Mesendoderm (in vitro differentiated cells): ENCODE results near the gene TRIM24.
"Not testable (repeated sequence)": the region's sequence is repeated elsewhere in the genome, so short reads cannot be mapped to it uniquely, and the experiment has no call there.

Source experiments
- DNase-seq: peaks from one replicate; pipeline ENCODE4 v3.0.0; 2013
- H2AK5ac ChIP-seq: 2 replicates; pipeline ENCODE4 v1.6.1; 2013; ENCODE audit warnings: low read length, inconsistent platforms
- H2BK120ac ChIP-seq: 2 replicates; pipeline ENCODE4 v1.6.1; 2013; ENCODE audit warnings: low read depth, mild to moderate bottlenecking, low read length, moderate library complexity, mixed read lengths
- H2BK15ac ChIP-seq: replicated peaks from 2 replicates; pipeline ENCODE4 v1.6.1; 2013; ENCODE audit warnings: low read depth, mild to moderate bottlenecking, moderate library complexity
- H2BK5ac ChIP-seq: 2 replicates; pipeline ENCODE4 v1.6.1; 2013; ENCODE audit warnings: low read length, inconsistent platforms
- H3K18ac ChIP-seq: 2 replicates; pipeline ENCODE4 v1.6.1; 2013; ENCODE audit warnings: mild to moderate bottlenecking, low read length, mixed read lengths
- H3K23ac ChIP-seq: one replicate; pipeline ENCODE4 v1.6.1; 2013; ENCODE audit warnings: low read length
- H3K27ac ChIP-seq: 2 replicates; pipeline ENCODE4 v1.5.1; 2013; ENCODE audit warnings: low read depth, mild to moderate bottlenecking, inconsistent platforms, low read length, moderate library complexity
- H3K27me3 ChIP-seq: 2 replicates; pipeline ENCODE4 v1.6.1; 2013; ENCODE audit warnings: low read length, control low read depth, mild to moderate bottlenecking, inconsistent platforms; ENCODE audit not compliant: insufficient read depth, poor library complexity
- H3K36me3 ChIP-seq: 2 replicates; pipeline ENCODE4 v1.6.1; 2013; ENCODE audit warnings: low read length, inconsistent platforms; ENCODE audit not compliant: control insufficient read depth, insufficient read depth
- H3K4ac ChIP-seq: one replicate; pipeline ENCODE4 v1.6.1; 2013; ENCODE audit warnings: low read depth, mild to moderate bottlenecking, low read length, moderate library complexity
- H3K4me1 ChIP-seq: 2 replicates; pipeline ENCODE4 v1.6.1; 2013; ENCODE audit warnings: low read depth, low read length, inconsistent platforms; ENCODE audit not compliant: control insufficient read depth
- H3K4me2 ChIP-seq: 2 replicates; pipeline ENCODE4 v1.6.1; 2013; ENCODE audit warnings: low read length
- H3K4me3 ChIP-seq: 2 replicates; pipeline ENCODE4 v1.5.1; 2013; ENCODE audit warnings: mild to moderate bottlenecking, low read length
- H3K56ac ChIP-seq: one replicate; pipeline ENCODE4 v1.6.1; 2013; ENCODE audit warnings: low read length
- H3K79me1 ChIP-seq: 2 replicates; pipeline ENCODE4 v1.6.1; 2013; ENCODE audit warnings: low read length, inconsistent platforms
- H3K79me2 ChIP-seq: 2 replicates; pipeline ENCODE4 v1.6.1; 2013; ENCODE audit warnings: mild to moderate bottlenecking, low read length; ENCODE audit not compliant: control insufficient read depth, insufficient read depth
- H3K9ac ChIP-seq: 2 replicates; pipeline ENCODE4 v1.6.1; 2013; ENCODE audit warnings: low read length, inconsistent platforms
- H4K5ac ChIP-seq: one replicate; pipeline ENCODE4 v1.6.1; 2013; ENCODE audit warnings: low read length
- H4K8ac ChIP-seq: one replicate; pipeline ENCODE4 v1.6.1; 2013; ENCODE audit warnings: low read depth, mild to moderate bottlenecking, control low read depth, low read length, moderate library complexity
- whole genome bisulfite sequencing: extraction: QIAGEN DNeasy Blood & Tissue Kit; methylation state at CpG from one replicate; pipeline ENCODE4 v1.1.7; 2013; ENCODE audit warnings: low lambda C conversion rate, missing lambda C conversion rate; ENCODE audit not compliant: insufficient coverage; ENCODE audit errors: extremely low coverage; 5-methylcytosine and 5-hydroxymethylcytosine counted together

TRIM24 gene

DNA sequence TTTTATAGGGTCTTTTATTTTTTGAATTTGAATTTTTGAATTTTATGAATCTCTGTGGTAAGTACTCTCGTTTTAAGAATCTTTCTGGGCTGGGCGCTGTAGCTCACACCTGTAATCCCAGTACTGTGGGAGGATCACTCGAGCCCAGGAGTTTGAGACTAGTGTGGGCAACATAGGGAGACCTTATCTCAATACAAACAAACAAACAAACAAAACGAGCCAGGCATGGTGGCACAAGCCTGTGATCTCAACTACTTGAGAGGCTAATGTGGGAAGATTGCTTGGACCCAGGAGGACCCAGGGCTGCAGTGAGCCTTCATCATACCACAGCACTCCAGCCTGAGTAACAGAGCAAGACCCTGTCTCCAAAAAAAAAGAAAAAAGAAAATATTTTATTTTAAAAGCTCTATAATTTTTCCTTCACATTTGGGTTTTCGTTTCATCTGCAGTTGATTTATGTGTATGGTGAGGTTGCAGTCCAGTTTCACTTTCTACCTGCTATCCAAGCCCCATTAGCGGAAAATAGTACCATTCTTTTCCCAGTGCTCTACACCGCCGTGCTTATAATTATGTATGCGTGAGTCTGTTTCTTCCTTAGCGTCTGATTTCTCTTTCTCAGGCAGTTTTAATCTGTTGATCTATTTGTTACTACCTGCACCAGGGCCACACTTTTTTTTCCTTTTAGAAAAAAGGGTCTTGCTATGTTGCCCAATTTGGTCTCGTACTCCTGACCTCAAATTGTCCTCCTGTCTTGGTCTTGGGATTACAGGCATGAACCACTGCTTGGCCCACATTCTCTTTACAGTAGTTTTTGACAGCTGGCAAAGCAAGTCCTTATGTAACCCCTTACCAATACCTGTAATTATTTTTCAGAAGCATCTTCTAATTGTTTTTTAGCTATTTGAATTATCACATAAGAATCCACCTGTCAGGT lies 21.7 kb downstream of the TRIM24 start:
- no peak overlapping the region for H4K5ac ChIP-seq
- no peaks in the 10 kb centered on the region for H3K27me3 ChIP-seq
- peaks cover 5% of the 10 kb centered on the region for H3K79me1 ChIP-seq
- H2AK5ac ChIP-seq = no peak overlapping the region
- H4K8ac ChIP-seq = no peak overlapping the region
- no peak overlapping the region for H2BK15ac ChIP-seq
- no peak overlapping the region for H3K4me3 ChIP-seq
- H2BK120ac ChIP-seq = no peak overlapping the region
- no peak overlapping the region for H3K18ac ChIP-seq
- WGBS = no CpG with 5 or more reads among the region's 11 CpGs
- no peak overlapping the region for H3K23ac ChIP-seq
- no peak overlapping the region for H2BK5ac ChIP-seq
- no peak overlapping the region for H3K27ac ChIP-seq
- H3K36me3 ChIP-seq = no peaks in the 10 kb centered on the region
- H3K4ac ChIP-seq = no peak overlapping the region
- H3K9ac ChIP-seq = no peak overlapping the region
- H3K4me2 ChIP-seq = no peak overlapping the region
- DNase-seq = peak; percentile 43
- H3K79me2 ChIP-seq = peaks cover 84% of the 10 kb centered on the region
- no peak overlapping the region for H3K56ac ChIP-seq
- no peaks in the 10 kb centered on the region for H3K4me1 ChIP-seq

- Histone ChIP-seq H3K4ac (no peak overlapping the region), H3K9ac (no peak overlapping the region), H3K79me2 (peaks cover 80% of the 10 kb centered on the region), H3K36me3 (no peaks in the 10 kb centered on the region), H2BK15ac (no peak overlapping the region), H3K4me3 (no peak overlapping the region), H2BK5ac (no peak overlapping the region), H3K56ac (no peak overlapping the region), H3K27me3 (no peaks in the 10 kb centered on the region), H3K79me1 (peaks cover 5% of the 10 kb centered on the region), H3K18ac (peak overlapping the region; percentile 39), H3K23ac (no peak overlapping the region), H3K27ac (no peak overlapping the region), H4K8ac (no peak overlapping the region), H4K5ac (no peak overlapping the region), H3K4me1 (no peaks in the 10 kb centered on the region), H2BK120ac (no peak overlapping the region), H3K4me2 (no peak overlapping the region), H2AK5ac (no peak overlapping the region)
- WGBS = no CpG with 5 or more reads among the region's 2 CpGs
- no peak for DNase-seq
Observed at GRCh38 chr7:138483531-138483930, 23.5 kb downstream of the TRIM24 start.

- not testable (repeated sequence) for DNase-seq, H2BK15ac ChIP-seq, H3K27ac ChIP-seq, H4K5ac ChIP-seq, H3K36me3 ChIP-seq, H3K4me2 ChIP-seq, H2BK5ac ChIP-seq, H4K8ac ChIP-seq, H2BK120ac ChIP-seq, H3K9ac ChIP-seq, H3K4me1 ChIP-seq, H3K56ac ChIP-seq, H2AK5ac ChIP-seq, H3K79me1 ChIP-seq, H3K18ac ChIP-seq, H3K27me3 ChIP-seq, H3K4ac ChIP-seq, H3K4me3 ChIP-seq, H3K23ac ChIP-seq
- peaks cover 80% of the 10 kb centered on the region for H3K79me2 ChIP-seq
- WGBS = no CpG with 5 or more reads among the region's 1 CpG
Observed at GRCh38 chr7:138485508-138485907, 25.4 kb downstream of the TRIM24 start.

- H3K27me3 ChIP-seq, H3K23ac ChIP-seq, H2AK5ac ChIP-seq, H4K8ac ChIP-seq, DNase-seq, H3K9ac ChIP-seq, H3K4ac ChIP-seq, H3K27ac ChIP-seq, H3K79me1 ChIP-seq, H3K4me3 ChIP-seq, H3K4me2 ChIP-seq, H3K36me3 ChIP-seq, H4K5ac ChIP-seq, H3K56ac ChIP-seq, H2BK15ac ChIP-seq, H2BK5ac ChIP-seq, H3K18ac ChIP-seq, H3K4me1 ChIP-seq, H2BK120ac ChIP-seq: not testable (repeated sequence)
- no CpG with 5 or more reads among the region's 6 CpGs for WGBS
- H3K79me2 ChIP-seq = peaks cover 81% of the 10 kb centered on the region
Observed at GRCh38 chr7:138489139-138489538, 29.1 kb downstream of the TRIM24 start.

- Histone ChIP-seq H3K79me1 (no peaks in the 10 kb centered on the region), H2BK5ac (no peak overlapping the region), H3K4me3 (no peak overlapping the region), H3K56ac (no peak overlapping the region), H3K27ac (no peak overlapping the region), H4K8ac (no peak overlapping the region), H4K5ac (no peak overlapping the region), H3K27me3 (no peaks in the 10 kb centered on the region), H3K18ac (no peak overlapping the region), H3K23ac (no peak overlapping the region), H3K36me3 (no peaks in the 10 kb centered on the region), H3K4me2 (no peak overlapping the region), H3K4me1 (no peaks in the 10 kb centered on the region), H2AK5ac (no peak overlapping the region), H3K9ac (no peak overlapping the region), H3K4ac (no peak overlapping the region), H2BK15ac (no peak overlapping the region), H3K79me2 (peaks cover 83% of the 10 kb centered on the region), H2BK120ac (no peak overlapping the region)
- no peak for DNase-seq
- no CpG with 5 or more reads among the region's 4 CpGs for WGBS
Observed at GRCh38 chr7:138491612-138492386, 31.7 kb downstream of the TRIM24 start.
